GM19467 (cell line): Measurements from ENCODE around the gene PMPCA.
"Not testable (repeated sequence)": the region's sequence is repeated elsewhere in the genome, so short reads cannot be mapped to it uniquely, and the experiment has no call there.

ENCODE experiments used
- ATAC-seq: cut with Tn5 transposase; IDR thresholded peaks from one replicate; pipeline ENCODE4 v1.9.1; 2021; ENCODE audit warnings: mild to moderate bottlenecking, moderate library complexity; ENCODE audit not compliant: unreplicated experiment

Gene PMPCA

DNA sequence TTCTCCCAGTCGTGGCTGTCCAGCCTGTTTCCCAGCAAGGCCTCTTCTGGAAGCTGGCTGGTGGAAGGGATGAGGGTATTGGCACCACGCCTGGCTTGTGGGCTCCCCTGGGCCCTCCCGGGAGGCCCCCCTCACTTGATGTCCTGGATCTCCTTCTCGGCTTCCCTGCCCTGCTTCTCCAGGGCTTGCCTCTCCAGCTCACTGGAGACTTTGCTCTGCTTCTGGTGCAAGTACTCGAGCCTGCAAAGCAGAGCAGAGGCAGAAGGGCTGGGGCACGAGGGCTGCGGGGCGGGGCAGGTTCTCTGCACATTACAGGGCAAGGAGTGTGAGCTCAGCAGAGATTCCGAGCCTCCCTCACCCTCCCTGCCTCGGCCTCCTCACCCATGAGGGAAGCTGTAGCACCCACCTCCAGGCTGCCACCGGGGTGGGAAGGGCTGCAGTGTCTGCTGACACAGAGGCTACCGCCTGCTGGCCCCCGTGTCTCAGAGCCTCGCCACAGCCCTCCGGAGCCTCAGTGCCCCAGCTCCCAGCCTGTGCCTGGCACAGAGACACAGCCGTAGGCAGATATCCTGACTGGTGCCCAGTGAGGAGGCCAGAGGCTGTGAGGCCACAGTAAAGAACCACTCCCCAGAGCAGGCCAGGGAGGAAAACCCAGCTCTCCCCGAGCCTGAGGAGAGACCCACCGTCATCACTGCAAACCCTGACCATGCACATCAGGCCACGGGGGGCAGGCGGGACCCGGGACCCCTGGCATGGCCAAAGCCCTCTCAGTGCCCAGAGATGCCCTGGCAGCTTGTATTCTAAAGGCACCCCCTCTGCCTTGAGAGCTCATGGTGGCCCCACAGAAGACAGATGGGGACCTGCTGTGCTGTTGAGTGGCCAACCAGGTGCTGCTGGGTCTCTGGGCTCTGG is 17.7 kb upstream of the PMPCA start:
- ATAC-seq = no peak

DNA sequence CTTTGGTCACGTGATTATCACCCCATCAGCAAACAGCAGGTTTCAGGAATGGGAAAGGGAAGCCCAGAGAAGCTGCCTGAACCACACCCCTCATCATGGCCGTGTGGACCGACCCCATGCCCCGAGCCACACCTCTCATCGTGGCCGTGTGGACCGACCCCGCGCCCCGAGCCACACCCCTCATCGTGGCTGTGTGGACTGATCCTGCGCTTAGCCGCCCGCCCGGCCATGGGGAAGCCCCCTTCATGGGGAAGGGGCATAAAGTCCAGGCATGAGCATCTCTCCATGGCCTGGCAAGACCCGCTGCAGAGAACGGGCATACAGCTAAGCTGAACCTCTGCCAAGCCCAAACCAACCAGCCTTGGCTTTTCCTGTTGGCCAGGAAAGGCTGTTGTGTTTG is 16.9 kb upstream of the PMPCA start:
- ATAC-seq = no peak

DNA sequence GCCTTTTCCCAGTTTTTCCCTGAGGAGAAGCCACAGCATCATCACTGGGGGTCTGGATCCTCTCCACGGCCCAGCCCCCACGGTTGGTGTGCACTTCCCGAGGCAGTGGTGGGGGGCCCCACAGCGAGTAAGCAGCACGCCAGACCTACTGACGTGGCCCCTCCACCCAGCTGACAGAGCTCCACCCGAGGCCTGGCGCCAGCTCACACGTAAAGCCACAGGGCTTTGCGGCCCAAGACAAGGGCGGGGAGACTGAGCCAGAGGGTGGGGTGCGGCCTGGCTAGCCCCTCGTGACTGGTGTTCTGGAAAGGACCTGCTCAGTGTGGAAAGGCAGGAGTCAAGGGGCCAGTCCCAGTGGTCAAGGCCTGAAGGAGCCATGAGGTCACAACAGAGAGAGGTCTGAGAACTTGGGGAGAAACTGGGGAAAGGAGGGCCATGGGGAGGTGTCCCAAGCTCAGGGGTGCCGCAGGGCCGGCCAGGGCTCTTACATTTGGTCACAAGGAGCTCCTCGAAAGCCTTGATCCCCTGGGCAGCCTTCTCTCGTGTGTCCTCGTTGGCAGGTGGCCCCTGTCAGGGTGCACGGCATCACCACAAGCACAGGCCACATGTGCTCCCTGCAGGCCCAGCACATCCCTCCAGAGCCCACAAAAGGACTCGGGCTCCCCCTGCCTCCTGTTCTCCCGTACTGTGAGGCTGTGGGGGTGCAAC is 16.0 kb upstream of the PMPCA start:
- no peak for ATAC-seq

DNA sequence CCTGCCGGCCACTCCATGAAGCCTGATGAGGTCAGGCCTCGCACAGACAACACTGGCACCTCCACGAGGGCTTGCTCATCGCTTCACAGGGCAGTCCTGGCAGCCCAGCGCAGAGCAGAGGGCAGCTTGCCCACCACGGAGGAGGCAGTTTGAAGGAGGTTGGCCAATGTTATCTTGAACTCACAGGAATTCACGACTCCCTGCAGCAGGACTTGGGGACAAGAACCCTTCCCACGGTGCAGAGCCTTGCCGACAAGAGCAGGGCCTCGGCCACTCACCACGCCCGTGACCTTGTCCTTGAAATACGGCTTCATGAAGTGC is 15.5 kb upstream of the PMPCA start:
- no peak for ATAC-seq

DNA sequence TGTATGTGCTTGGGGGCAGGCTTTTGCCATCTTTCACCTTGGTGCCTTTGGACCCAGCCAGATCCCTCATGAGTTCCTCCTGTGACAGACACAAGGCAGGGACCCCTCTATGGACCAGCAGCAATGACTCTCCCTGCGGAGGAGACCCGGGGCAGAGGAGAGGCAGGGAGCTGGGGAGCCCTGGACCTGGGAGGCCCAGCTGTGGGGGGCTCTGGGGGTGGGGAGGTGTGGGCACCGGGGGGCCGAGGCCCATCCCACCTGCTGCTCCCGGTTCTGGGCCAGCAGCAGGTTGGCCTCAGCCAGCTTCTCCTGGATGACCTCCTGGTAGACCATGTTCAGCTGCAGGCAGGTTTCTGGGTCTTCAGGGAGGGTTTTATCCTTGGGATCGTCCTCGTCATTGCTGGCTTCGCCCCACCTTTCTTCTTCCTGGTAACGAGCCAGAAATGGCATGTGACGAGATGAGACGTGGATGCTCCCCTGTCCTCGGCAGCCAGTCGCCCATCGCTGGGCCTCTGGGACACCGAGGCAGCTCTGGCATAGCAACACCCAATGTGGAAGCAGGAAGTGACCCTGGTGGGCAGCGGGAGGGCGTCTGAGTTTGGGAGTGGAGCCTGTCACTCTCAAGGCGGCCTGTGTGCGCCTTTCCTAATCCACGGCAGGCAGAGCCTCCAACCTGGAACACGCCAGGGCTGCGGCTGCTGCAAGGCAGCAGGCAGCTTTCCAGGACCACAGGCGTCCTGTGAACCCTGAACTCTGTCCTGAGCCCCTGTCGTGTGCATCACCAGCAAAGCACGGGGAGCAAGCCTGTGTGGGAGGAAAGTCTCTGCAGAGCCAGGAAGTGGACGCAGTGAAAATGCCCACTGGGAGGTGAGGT is 14.9 kb upstream of the PMPCA start:
- no peak for ATAC-seq

DNA sequence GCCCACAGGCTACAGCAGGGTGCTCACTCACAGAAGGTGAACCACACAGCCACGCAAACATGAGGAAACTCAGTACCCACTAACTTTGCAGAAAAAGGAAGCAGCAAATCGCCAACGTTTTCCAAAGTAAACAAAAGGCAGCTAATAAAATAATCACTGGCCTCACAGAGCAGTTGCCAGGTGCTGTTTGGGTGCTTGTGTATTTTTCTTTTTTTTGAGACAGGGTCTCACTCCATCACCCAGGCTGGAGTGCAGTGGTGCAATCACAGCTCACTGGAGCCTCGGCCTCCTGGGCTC is 14.3 kb upstream of the PMPCA start:
- no peak for ATAC-seq

DNA sequence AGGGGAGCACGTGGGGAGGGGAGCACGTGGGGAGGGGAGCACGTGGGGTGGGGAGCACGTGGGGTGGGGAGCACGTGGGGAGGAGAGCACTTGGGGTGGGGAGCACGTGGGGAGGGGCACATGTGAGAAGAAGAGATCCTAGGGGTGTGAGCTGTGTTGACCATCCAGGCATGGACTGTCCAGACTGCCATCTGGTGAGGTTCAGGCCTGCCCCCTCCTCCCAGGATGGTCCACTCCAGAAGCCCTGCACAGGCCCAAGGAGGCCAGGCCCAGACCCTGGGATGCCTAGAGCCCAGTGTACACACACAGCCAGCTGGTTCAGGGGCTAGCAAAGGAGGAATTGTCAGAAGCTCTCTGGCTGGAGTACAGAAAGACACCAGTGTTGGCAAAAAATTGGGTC is 12.8 kb upstream of the PMPCA start:
- ATAC-seq = no peak

DNA sequence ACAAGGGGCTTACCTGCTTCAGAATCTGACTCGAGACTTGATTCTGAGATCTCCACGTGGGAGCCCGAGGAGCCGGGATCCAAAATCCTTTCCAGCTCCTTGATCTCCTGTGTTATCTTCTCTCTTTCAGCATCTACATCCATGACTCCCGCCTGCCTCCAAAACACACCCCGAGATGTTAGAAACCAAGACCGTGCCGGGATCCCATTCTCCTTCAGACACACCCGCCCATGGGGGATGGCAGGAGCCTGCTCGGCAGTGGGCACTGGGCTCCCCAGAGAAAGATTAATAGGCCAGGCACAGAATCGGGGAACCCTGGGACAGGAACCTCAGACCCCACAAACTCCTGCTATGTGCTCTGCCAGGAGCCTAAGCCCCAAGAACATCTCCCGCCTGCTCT is 12.2 kb upstream of the PMPCA start:
- ATAC-seq = no peak

DNA sequence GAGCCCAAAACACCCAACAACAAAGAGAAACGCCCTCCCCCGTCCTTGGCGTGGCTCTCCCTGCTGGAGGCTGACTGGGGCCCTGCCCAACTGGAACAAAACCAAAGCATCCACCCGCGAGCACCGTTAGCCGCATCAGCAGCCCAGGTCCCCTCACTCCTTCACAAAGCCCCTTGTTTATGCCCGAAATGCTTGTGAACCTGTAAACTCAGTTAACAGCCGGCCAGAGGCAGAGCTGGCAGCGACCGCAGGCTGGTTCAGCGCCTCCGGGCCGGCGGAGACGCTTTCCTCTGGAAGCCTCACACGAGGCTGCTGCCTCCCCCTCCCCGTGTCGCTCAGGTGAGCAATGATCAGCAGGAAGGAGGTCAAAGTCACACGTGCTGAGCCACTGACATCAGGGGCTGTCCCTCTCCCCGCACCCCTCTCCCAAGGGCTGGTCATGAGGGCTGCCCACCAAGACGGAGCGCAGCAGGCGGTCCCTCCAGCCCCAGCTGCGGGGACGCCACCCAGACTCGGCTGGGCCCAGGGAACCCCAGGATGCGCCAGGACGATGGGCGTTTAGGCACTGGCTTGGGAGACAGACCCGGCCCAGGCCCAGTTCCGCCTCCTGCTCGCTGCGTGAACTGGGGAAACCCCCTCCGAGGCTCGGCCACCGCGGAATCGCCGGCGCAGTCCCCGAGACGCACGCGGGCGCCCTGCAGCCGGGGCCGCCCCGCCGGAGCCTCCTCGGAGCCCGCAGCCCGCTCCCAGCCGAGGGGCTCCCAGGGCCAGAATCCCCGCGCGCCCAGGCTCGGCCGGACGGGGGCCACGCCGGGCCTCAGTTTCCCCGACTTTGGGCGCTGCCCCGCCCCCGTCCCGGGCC is 11.1 kb upstream of the PMPCA start:
- peak; percentile 21 for ATAC-seq

DNA sequence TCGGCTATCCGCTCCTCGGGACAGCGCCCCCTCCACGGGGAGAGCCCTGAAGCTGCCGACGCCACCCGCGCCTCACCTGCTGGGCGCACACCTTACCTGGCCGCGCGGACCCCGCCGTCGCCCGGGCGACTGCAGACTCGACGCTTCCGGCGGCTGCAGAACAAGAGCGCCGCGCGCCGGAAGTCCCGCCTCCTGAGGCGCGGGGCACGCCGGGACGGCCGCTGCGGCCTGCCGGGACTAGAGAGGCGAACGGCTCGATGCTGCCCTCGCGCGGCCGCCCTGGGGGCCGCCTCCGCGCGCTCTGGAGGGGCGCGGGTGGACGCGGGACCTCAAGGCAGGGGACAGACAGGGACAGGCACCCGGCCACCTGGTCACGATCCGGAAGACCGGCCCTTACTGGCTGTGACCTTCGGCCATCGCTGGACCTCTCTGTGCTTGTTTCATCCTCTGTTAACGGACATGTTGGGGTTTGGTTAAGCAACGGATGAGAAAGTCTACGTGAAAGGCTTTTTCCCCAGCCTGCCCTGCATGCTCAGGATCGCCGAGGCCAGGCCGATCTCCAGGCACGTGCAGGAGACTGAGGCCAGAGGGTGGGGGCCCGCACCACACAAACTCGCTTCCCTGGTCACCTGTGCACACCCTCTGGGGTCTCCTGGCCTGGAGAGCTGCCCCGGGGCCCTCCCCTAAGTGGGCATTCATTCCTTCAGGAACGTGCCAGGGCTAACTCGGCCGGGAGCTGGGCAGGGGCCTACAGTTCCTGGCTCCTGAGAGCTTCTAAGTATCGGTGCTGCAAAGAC is 10.2 kb upstream of the PMPCA start, which contains the start of gene SNAPC4:
SNAPC4 (minus strand) TSS at position 133 of the 797 bp plus-strand sequence. CDS start 1,742 bp downstream, outside the sequence.
- ATAC-seq = peak; percentile 74

DNA sequence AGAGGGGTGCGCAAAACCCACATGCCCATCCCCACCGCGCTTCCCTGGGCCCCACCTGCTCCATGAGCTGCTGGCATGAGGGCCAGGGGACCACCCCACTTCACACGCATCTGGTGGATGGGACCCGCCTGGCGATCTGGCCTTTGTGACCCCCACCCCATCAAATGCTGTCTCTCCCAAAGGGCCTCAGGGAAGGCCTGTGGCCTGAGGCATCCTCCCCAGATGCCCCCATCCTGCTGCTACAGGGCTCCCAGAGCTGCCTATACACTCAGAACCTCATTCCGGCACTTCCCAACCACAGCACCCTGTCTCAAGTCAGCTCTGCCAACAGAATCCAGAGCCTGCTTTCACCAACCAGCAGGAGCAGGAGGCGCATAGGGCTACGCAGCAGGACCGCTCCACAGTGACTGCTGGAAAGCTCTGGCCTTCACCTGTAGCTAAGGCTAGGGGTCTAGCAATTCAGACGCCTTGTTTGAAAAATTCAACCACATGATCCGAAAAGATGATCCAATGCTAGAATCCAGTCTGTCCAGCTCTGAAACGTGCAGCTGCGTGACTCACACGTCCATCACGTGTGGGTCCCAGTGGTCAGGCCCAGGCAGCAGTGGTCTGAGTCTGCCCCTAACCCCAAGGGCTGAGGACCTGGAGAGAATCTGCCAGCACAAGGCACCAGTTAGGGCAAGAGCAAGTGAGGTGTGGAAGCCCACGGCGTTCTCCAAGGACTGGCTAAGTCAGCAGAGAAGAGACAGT is 9.1 kb upstream of the PMPCA start:
- ATAC-seq = no peak

DNA sequence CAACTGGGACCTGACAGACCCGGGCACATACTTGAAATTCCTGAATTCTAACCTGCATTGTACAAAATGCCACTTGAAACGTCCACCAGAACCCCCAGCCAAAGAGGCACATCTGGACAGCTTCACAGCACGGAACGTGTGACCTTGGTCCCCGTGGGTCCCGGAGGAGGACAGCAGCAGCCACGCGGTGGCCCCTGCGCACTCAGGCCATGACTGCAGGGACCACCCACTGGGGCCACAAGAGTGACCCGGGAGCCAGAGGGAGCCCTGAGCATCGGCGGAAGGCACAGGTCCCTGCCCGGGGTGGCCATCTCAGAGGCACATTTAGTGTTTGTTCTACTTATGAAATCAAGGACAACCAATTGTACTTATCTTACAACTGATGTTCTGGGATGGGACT is 8.4 kb upstream of the PMPCA start:
- no peak for ATAC-seq

DNA sequence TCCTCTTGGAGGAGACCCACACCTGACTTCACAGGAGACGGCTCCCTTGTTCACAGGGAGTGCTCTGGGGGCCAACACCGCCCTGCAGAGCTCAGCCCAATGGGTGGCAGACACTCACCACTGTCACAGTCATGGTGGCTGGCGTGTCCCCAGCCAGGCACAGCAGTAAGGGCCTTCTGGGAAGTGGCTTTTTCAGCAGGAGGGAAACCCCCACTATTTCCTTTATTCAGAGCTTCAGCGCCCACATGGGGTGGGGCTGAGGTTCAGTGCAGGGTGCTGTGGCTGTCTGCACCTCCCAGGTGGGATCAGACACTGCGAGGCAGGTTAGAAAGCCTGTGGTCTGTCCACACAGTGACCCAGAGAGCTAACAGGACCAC is 6.9 kb upstream of the PMPCA start:
- no peak for ATAC-seq

DNA sequence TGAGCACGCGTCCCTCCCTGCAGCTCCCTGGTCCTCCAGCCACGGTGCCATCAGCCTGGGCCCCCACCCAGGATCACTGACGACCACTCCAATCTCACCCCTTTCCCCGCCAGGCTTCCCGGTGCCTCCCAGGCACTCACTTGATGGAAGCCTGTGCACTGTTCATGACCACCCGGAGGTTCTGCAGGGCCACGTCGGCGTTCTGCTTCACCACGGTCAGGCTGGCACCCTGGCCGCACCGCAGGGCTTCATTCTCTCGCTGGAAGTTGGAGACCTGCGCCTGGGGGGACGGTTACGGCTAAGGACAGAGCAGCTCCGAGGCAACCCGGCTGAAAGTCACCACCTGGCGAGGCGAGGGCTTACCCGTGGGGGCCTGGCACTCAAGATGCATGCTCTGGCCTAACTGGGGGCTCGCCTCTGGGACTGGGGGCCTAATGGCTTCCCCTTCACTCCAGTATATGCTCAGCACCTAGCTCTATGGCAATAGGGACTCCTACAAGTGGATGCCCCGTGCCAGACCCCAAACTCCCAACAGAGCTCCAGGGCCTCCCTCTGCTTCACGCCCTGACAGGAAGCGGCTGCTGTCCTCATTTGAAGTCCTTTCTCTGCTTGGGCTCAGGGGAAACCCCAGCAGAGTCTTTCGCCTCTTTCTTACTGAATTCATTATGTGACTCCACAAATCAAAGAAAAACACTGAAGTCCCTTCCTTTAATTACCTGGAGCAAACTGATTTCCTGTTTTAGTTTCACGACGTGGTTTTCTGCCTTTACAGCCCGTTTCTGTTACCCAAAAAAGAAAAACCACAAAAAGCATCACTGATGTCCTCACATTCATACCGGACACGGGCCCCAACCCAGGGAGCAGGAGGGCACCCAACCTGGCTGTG is 6.3 kb upstream of the PMPCA start:
- ATAC-seq = no peak

DNA sequence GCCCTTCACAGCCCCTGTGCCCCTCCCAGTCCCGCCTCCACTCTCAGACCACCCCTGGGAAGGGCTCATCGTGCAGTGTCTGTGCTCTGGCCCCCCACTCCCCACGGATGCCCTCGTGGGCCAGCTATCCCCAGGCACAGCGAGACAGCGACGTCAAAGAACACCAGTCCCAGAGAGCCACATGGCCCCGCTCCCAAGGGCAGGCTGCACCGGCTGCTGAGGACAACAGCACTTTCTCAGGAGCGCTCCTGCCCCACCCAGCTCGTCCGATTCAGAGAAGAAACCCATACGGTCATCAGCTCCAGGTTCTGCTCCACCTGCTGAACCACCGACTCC is 5.7 kb upstream of the PMPCA start:
- ATAC-seq = no peak

DNA sequence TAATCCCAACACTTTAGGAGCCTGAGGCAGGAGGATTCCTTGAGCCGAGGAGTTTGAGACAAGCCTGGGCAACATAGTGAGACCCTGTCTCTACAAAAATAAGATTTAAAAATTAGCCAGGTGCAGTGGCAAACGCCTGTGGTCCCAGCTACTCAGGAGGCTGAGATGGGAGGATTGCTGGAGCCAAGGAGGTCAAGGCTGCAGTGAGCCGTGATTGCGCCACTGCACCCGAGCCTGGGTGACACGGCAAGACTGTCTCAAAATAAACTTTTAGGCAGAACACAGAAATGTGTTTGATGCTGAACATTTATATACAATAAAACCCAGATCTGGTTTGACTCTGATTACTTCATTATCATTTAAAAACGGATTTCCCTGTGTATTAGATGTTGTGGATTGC is 5.0 kb upstream of the PMPCA start:
- ATAC-seq = no peak

DNA sequence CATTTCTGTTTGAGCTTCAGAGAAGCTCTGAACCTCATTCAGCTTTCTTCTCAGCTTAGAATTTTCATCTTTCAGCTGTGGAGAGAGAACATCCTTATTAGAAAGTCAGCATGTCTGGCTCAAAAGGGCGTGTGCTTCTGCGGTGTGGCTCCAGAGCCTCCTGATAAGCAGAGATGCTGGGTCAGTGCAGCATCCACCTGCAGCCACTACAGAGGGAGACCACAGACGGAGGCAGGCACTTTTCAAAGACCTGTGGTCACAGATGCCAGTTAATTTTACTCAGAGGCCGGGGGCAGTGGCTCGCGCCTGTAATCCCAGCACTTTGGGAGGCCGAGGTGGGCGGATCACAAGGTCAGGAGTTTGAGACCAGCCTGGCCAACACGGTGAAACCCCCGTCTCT is 4.6 kb upstream of the PMPCA start:
- not testable (repeated sequence) for ATAC-seq

DNA sequence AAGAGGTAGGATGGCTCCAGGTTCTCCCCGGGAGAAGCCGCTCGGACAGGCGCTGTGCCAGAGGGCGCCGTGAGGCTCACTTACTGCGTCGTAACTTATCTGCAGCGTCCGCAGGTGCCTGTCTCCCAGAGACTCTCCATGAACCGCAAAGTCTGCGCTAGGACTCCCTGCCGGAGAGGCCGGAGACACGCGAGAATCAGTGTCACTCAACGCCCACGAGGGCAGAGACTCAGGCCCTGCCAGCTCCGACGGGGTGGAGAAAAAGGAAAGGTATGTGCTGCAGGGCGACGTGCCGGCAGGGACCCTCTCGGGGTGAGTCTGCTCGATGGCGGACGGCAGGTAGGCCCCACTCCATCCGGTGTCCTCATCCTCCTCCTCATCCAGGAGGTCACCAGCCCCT is 3.4 kb upstream of the PMPCA start:
- ATAC-seq = not testable (repeated sequence)
